HepG2 (cell line): ENCODE measurements around the gene CLASP1. TPM values are rescaled to one million over a fixed set of nuclear protein-coding genes. Genes with fewer than 3 reads are reported as not detected.
"Not testable (repeated sequence)": the region's sequence is repeated elsewhere in the genome, so short reads cannot be mapped to it uniquely, and the experiment has no call there.

Experiments used
- ATAC-seq: fragments of 200-7000 bp; cut with Tn5 transposase; 3 replicates; pipeline ENCODE4 v1.9.1; 2020; ENCODE audit warnings: mild to moderate bottlenecking, moderate library complexity
- BruUV-seq: library from RNA; stranded (reverse); fragments of 400-500 nt; replicated peaks from 2 replicates; lab custom pipeline; 2021; lab: Mats Ljungman, UMichigan
- CTCF ChIA-PET: fragments of 300-600 bp; formaldehyde crosslinking; extraction: SDS; loops from one replicate; lab custom pipeline; 2021; ENCODE audit warnings: low total read pairs, inconsistent platforms, low intra/inter-chr PET ratio; lab: Yijun Ruan, JAX
- POLR2A ChIA-PET: fragments of 350-600 bp; sonication (Branson Sonifier 250); formaldehyde crosslinking; loops from one replicate; lab custom pipeline; 2020; ENCODE audit warnings: antibody characterized with exemption, inconsistent platforms; lab: Yijun Ruan, JAX
- DNase-seq: peaks from one replicate; pipeline ENCODE4 v3.0.0-alpha.2; 2015; ENCODE audit warnings: low spot score
- FAIRE-seq: peaks from 3 replicates; lab custom pipeline; 2011; peaks lifted over from hg19 to GRCh38; lab: Jason Lieb, UNC
- H2AFZ ChIP-seq: one replicate; pipeline ENCODE4 v1.6.1; 2011; ENCODE audit warnings: low read length, inconsistent platforms
- H3K27ac ChIP-seq: fragments of 300-600 bp; 3 replicates; pipeline ENCODE4 v1.8.0; 2011; ENCODE audit warnings: mixed run types, mild to moderate bottlenecking, mixed read lengths, low read length, inconsistent platforms; ENCODE audit not compliant: insufficient read depth; ENCODE audit errors: extremely low read length
- H3K27me3 ChIP-seq, 2 experiments: fragments of 200-600 bp in 1 of 2; 2 replicates in 1 of 2; 3 replicates in 1 of 2; pipeline versions ENCODE4 v1.6.0 to v1.8.0; 2011; ENCODE audit warnings: low read length in 2 of 2, mild to moderate bottlenecking in 2 of 2, moderate library complexity in 2 of 2, inconsistent platforms in 1 of 2; ENCODE audit not compliant: insufficient read depth in 2 of 2, control insufficient read depth in 1 of 2
- H3K36me3 ChIP-seq, 2 experiments: fragments of 200-600 bp in 1 of 2; replicated peaks in 1 of 2; 2 replicates in 1 of 2; 3 replicates in 1 of 2; pipeline versions ENCODE4 v1.5.1 to v1.8.0; 2011; ENCODE audit warnings: low read length in 2 of 2, inconsistent platforms in 1 of 2; ENCODE audit not compliant: insufficient read depth in 2 of 2, control insufficient read depth in 1 of 2
- H3K4me1 ChIP-seq: 2 replicates; pipeline ENCODE4 v1.5.1; 2012; ENCODE audit warnings: low read length, inconsistent platforms; ENCODE audit not compliant: insufficient read depth
- H3K4me2 ChIP-seq: 2 replicates; pipeline ENCODE4 v1.6.0; 2011; ENCODE audit warnings: low read depth, low read length, inconsistent platforms
- H3K4me3 ChIP-seq, 3 experiments: fragments of 200-600 bp in 1 of 3; sonication (generic), shearing (Covaris generic) in 1 of 3; replicated peaks in 1 of 3; 2 replicates each; pipeline ENCODE4 v1.5.1; 2011 to 2016; ENCODE audit warnings: low read length in 3 of 3, inconsistent platforms in 2 of 3, low read depth in 2 of 3, mild to moderate bottlenecking in 2 of 3, control low read depth in 1 of 3, mixed read lengths in 1 of 3; ENCODE audit not compliant: insufficient read depth in 1 of 3
- H3K79me2 ChIP-seq: one replicate; pipeline ENCODE4 v1.6.1; 2011; ENCODE audit warnings: low read length, inconsistent platforms; ENCODE audit not compliant: insufficient read depth
- H3K9ac ChIP-seq: 2 replicates; pipeline ENCODE4 v1.6.0; 2011; ENCODE audit warnings: mild to moderate bottlenecking, low read depth, low read length, inconsistent platforms; ENCODE audit not compliant: insufficient read depth
- H3K9me3 ChIP-seq: 2 replicates; pipeline ENCODE4 v1.5.1; 2012; ENCODE audit warnings: mild to moderate bottlenecking, low read length
- H4K20me1 ChIP-seq: 2 replicates; pipeline ENCODE4 v1.6.0; 2011; ENCODE audit warnings: inconsistent platforms, mild to moderate bottlenecking, low read length, moderate library complexity; ENCODE audit not compliant: insufficient read depth
- STAG1 ChIP-seq: sonication (generic); formaldehyde crosslinking; IDR thresholded peaks from 2 replicates; pipeline ENCODE4 v1.4.0; 2020; ENCODE audit warnings: missing genetic modification reagents
- WGBS: methylation state at CpG from one replicate; pipeline ENCODE4 v1.1.6; 2017; ENCODE audit warnings: low lambda C conversion rate; 5-methylcytosine and 5-hydroxymethylcytosine counted together
- in situ Hi-C: cut with HindIII; loops from 2 replicates; pipeline ENCODE4 v1.10.0; 2017; ENCODE audit warnings: low pct_unique_long_range_greater_than_20kb; ENCODE audit not compliant: extremely low pct_ligation_motif_present
- intact Hi-C: fragments of 100-400 bp; cut with micrococcal nuclease; formaldehyde crosslinking; loops from one replicate; pipeline ENCODE4 v1.10.0; 2022; ENCODE audit not compliant: unreplicated experiment
- polyA plus RNA-seq, 8 experiments: library from polyadenylated mRNA; depleted of rRNA in 3 of 8; stranded (reverse) in 7 of 8; unstranded in 1 of 8; fragments of >200 nt; fragmentation: Illumina TruSeq in 4 of 8; extraction: Trizol in 4 of 8; gene quantifications; 2 replicates each; pipeline versions ENCODE4 v1.2.1 to v1.2.3, GENCODE V29; 2011 to 2016; ENCODE audit warnings: low read depth in 4 of 8, missing spikeins in 1 of 8, mixed read lengths in 1 of 8; ENCODE audit not compliant: insufficient read depth in 1 of 8
- total RNA-seq, 5 experiments: library from RNA; depleted of rRNA; stranded (reverse); fragments of >200 nt; fragmentation: Illumina TruSeq; extraction: Trizol; gene quantifications; 2 replicates each; pipeline ENCODE4 v1.2.3, GENCODE V29; 2016; ENCODE audit warnings: low read depth in 1 of 5
- TF ChIP-seq, protein P1 (sequence below): sonication (generic); formaldehyde crosslinking; IDR thresholded peaks from 2 replicates; pipeline ENCODE4 v1.4.0; 2020; ENCODE audit warnings: mild to moderate bottlenecking, missing genetic modification reagents

CLASP1 gene
- total and polyA plus RNA-seq, 2 of the 13 experiments (the other 11 are each of a cell fraction or from before 2014, with no cell fraction given): 11.7 to 47.9 TPM

DNA sequence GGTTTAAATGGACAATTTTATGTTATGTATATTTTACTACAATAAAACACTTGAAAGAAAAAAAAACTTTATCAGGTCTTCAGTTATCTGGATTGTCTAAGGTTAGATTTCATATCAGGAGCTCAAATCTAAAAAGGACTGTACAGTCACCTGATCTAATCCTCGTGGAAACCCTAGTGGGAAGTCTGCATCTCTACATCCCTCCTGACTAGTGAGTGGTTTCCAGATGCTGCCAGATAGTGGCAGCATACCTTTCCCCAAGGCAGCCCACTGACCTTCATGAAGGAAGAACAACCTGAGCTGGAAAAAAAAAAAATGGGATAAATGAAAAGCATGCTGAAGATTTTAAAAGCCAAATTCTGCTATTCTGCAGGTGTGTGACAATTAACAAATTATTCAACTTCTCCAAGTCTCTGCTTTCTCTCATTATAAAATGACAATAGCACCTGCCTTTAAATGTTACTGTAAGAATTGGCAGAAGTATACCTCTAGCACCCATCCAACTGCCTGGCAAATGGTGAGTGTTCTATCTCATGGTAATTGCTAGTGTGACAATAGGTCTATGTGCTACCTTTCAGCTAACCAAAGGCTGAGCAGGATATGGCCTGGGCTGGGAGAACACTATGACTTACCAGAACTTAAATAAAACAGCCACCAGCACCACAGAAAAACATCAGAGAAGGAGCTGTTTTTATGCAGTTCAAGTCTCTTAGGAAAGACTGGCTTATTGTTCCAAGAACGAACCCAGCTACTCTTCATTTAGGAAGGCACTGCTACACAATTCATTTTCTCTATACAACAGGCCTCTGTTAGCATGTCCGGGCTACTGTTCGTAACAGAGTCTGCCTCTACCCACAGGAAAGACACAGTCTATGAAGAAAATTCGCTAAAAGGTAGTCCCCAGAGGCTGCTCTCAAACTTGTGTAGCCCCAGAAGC is 8.6 kb downstream of the CLASP1 start (continued):
- TF ChIP-seq, protein P1, sequence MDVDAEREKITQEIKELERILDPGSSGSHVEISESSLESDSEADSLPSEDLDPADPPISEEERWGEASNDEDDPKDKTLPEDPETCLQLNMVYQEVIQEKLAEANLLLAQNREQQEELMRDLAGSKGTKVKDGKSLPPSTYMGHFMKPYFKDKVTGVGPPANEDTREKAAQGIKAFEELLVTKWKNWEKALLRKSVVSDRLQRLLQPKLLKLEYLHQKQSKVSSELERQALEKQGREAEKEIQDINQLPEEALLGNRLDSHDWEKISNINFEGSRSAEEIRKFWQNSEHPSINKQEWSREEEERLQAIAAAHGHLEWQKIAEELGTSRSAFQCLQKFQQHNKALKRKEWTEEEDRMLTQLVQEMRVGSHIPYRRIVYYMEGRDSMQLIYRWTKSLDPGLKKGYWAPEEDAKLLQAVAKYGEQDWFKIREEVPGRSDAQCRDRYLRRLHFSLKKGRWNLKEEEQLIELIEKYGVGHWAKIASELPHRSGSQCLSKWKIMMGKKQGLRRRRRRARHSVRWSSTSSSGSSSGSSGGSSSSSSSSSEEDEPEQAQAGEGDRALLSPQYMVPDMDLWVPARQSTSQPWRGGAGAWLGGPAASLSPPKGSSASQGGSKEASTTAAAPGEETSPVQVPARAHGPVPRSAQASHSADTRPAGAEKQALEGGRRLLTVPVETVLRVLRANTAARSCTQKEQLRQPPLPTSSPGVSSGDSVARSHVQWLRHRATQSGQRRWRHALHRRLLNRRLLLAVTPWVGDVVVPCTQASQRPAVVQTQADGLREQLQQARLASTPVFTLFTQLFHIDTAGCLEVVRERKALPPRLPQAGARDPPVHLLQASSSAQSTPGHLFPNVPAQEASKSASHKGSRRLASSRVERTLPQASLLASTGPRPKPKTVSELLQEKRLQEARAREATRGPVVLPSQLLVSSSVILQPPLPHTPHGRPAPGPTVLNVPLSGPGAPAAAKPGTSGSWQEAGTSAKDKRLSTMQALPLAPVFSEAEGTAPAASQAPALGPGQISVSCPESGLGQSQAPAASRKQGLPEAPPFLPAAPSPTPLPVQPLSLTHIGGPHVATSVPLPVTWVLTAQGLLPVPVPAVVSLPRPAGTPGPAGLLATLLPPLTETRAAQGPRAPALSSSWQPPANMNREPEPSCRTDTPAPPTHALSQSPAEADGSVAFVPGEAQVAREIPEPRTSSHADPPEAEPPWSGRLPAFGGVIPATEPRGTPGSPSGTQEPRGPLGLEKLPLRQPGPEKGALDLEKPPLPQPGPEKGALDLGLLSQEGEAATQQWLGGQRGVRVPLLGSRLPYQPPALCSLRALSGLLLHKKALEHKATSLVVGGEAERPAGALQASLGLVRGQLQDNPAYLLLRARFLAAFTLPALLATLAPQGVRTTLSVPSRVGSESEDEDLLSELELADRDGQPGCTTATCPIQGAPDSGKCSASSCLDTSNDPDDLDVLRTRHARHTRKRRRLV (CRISPR knock-in tag): 0 out of 2 replicates have a peak, but pooled peaks have one; percentile 37
- TF ChIP-seq STAG1 (CRISPR knock-in tag): peak; percentile 40

DNA sequence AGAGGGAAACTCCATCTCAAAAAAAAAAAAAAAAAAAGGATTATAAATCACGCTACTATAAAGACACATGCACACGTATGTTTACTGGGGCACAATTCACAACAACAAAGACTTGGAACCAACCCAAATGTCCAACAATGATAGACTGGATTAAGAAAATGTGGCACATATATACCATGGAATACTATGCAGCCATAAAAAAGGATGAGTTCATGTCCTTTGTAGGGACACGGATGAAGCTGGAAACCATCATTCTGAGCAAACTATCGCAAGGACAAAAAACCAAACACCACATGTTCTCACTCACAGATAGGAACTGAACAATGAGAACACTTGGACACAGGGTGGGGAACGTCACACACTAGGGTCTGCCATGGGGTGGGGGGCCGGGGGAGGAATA is 9.4 kb downstream of the CLASP1 start:
- H3K36me3 ChIP-seq, H3K27me3 ChIP-seq, H4K20me1 ChIP-seq, H3K9ac ChIP-seq, H3K4me3 ChIP-seq, H3K9me3 ChIP-seq, H3K27ac ChIP-seq, intact Hi-C loops, BruUV-seq, H3K4me2 ChIP-seq, FAIRE-seq, ATAC-seq, in situ Hi-C loops, DNase-seq, H2AFZ ChIP-seq: not testable (repeated sequence)
- POLR2A ChIA-PET: interaction anchor here (1.4 kb wide), 1 partner anchor 10 kb away, joined by 11 read pairs; the partner anchor contains the start of gene CLASP1
- CTCF ChIA-PET: interaction anchor here (1.3 kb wide), 1 partner anchor 79 kb away, joined by 3 read pairs; no protein-coding TSS in a partner anchor
- peaks cover 20% of the 10 kb centered on the region for H3K4me1 ChIP-seq
- peaks cover 95% of the 10 kb centered on the region for H3K79me2 ChIP-seq
- 99% methylated on average over 6 of the region's 6 CpGs for WGBS
